HG03066 (cell line): ENCODE data around the gene TTLL4.

Experiments used
- ATAC-seq: cut with Tn5 transposase; IDR thresholded peaks from one replicate; pipeline ENCODE4 v1.9.1; 2021; ENCODE audit warnings: low read depth; ENCODE audit not compliant: unreplicated experiment

The TTLL4 gene

GRCh38 chr2:218780046-218780445 lies 69.4 kb downstream of the TTLL4 start:
- no peak for ATAC-seq

- ATAC-seq: no peak
These were observed 70.4 kb downstream of the TTLL4 start for GRCh38 chr2:218780851-218781690.

- no peak for ATAC-seq
These were observed 71.3 kb downstream of the TTLL4 start, which contains the start of gene CYP27A1 for GRCh38 chr2:218781691-218782527. CYP27A1 (plus strand) TSS chr2:218782147; CDS start chr2:218782183, 36 bp downstream.

GRCh38 chr2:218782528-218782844 lies 71.9 kb downstream of the TTLL4 start:
- ATAC-seq: no peak

GRCh38 chr2:218783688-218784087 lies 73.1 kb downstream of the TTLL4 start:
- no peak for ATAC-seq

- ATAC-seq: no peak
These were observed 74.5 kb downstream of the TTLL4 start for GRCh38 chr2:218785103-218785502.

GRCh38 chr2:218786133-218786532 lies 75.5 kb downstream of the TTLL4 start:
- no peak for ATAC-seq

- no peak for ATAC-seq
These were observed 78.1 kb downstream of the TTLL4 start for GRCh38 chr2:218788529-218789255.

- ATAC-seq: no peak
These were observed 81.8 kb downstream of the TTLL4 start for GRCh38 chr2:218792433-218792832.

GRCh38 chr2:218796691-218797090 lies 86.1 kb downstream of the TTLL4 start:
- no peak for ATAC-seq

- no peak for ATAC-seq
These were observed 88.3 kb downstream of the TTLL4 start for GRCh38 chr2:218798767-218799504.

- no peak for ATAC-seq
These were observed 89.4 kb downstream of the TTLL4 start for GRCh38 chr2:218799990-218800389.

GRCh38 chr2:218802386-218802994 lies 91.9 kb downstream of the TTLL4 start:
- no peak for ATAC-seq

GRCh38 chr2:218804817-218805216 lies 94.2 kb downstream of the TTLL4 start:
- no peak for ATAC-seq
